ENCODE results near the gene ZKSCAN5. TPM values are rescaled to one million over a fixed set of nuclear protein-coding genes. Genes with fewer than 3 reads are reported as not detected.

Gene ZKSCAN5
- total and polyA plus RNA-seq, 2 donors (not counting 1 experiment from before 2014, with no cell fraction given), result 3.1 to 10.9 TPM

DNA sequence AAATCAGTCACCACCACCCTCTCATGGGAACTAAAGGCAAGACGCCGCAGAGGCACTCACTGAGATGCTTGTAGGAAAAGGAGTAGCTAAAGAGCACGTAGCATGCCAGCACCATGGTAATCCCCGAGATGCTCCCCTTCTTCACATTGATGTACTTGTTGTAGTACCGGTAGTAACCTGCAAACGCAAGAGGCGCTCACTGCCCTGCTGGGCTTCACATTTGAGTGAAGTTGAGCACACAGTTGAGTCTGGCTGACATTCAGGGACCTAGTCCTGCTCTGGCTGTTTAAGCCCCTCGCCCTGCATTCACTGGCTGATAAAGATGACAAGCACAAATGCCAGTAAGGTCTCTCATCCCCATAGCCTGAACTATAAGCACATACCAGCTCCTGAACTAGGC lies 45.4 kb upstream of the ZKSCAN5 start:
- H3K9ac ChIP-seq (ENCODE audit: low read length), result no peak overlapping the region
- ATAC-seq (ENCODE audit: low read depth) (peak; percentile 36), DNase-seq (no peak)
- Mint-ChIP-seq H3K27ac (no peak overlapping the region), H3K9me3 (ENCODE audit: insufficient read depth) (no peaks in the 10 kb centered on the region), H3K4me1 (peaks cover 15% of the 10 kb centered on the region), H3K27me3 (no peaks in the 10 kb centered on the region), H3K4me3 (no peak overlapping the region)
- CTCF ChIA-PET, result no interaction called here
- H4K20me1 ChIP-seq (ENCODE audit: control insufficient read depth, insufficient read depth, low read length, poor library complexity, severe bottlenecking), result peaks cover 60% of the 10 kb centered on the region
- no peaks in the 10 kb centered on the region for H3K27me3 ChIP-seq (replicated peaks in 1 of 4; ENCODE audit: control extremely low read depth in 1 of 4, control insufficient read depth in 3 of 4, insufficient read depth in 4 of 4, low read length in 3 of 4)
- POLR2A ChIA-PET, result no interaction called here
- H3K4me1 ChIP-seq (ENCODE audit: control insufficient read depth in 2 of 2, insufficient read depth in 2 of 2, low read length in 2 of 2), result peaks cover 0 to 3% of the 10 kb centered on the region in 2 donors
- H3K27ac ChIP-seq (ENCODE audit: low read length in 2 of 2), result no peak overlapping the region
- no peak overlapping the region for H3K4me3 ChIP-seq (ENCODE audit: control extremely low read depth in 1 of 5, extremely low read depth in 1 of 5, insufficient read depth in 1 of 5, low read depth in 2 of 5, low read length in 4 of 5)
- H3K9me3 ChIP-seq (ENCODE audit: control extremely low read depth in 1 of 3, control insufficient read depth in 2 of 3, insufficient read depth in 1 of 3, low read length in 2 of 3), result no peaks in the 10 kb centered on the region
- peaks cover 0 to 50% of the 10 kb centered on the region in 2 experiments for H3K36me3 ChIP-seq (replicated peaks in 1 of 2; ENCODE audit: control extremely low read depth in 1 of 2, control insufficient read depth in 1 of 2, extremely low read depth in 1 of 2, insufficient read depth in 2 of 2, low read length in 1 of 2)
- TF ChIP-seq EZH2 (IDR thresholded peaks at IDR 0.05; ENCODE audit: borderline replicate concordance, insufficient read depth, low read depth, low read length, poor library complexity, severe bottlenecking), result no peak
- TF ChIP-seq, protein P1, sequence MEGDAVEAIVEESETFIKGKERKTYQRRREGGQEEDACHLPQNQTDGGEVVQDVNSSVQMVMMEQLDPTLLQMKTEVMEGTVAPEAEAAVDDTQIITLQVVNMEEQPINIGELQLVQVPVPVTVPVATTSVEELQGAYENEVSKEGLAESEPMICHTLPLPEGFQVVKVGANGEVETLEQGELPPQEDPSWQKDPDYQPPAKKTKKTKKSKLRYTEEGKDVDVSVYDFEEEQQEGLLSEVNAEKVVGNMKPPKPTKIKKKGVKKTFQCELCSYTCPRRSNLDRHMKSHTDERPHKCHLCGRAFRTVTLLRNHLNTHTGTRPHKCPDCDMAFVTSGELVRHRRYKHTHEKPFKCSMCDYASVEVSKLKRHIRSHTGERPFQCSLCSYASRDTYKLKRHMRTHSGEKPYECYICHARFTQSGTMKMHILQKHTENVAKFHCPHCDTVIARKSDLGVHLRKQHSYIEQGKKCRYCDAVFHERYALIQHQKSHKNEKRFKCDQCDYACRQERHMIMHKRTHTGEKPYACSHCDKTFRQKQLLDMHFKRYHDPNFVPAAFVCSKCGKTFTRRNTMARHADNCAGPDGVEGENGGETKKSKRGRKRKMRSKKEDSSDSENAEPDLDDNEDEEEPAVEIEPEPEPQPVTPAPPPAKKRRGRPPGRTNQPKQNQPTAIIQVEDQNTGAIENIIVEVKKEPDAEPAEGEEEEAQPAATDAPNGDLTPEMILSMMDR (IDR thresholded peaks at IDR 0.05), result peak; percentile 30
- 91% methylated on average over 5 of the region's 8 CpGs for WGBS (ENCODE audit: insufficient coverage)
- H3K79me2 ChIP-seq (ENCODE audit: control insufficient read depth, insufficient read depth, low read length), result peaks cover 67% of the 10 kb centered on the region
- intact Hi-C loops (cut with micrococcal nuclease), result no loop called here
- no peak overlapping the region for H2AFZ ChIP-seq (ENCODE audit: insufficient read depth, low read depth, low read length, poor library complexity, severe bottlenecking)
- H3K4me2 ChIP-seq (replicated peaks; ENCODE audit: low read depth, low read length, poor library complexity, severe bottlenecking), result no peak overlapping the region

DNA sequence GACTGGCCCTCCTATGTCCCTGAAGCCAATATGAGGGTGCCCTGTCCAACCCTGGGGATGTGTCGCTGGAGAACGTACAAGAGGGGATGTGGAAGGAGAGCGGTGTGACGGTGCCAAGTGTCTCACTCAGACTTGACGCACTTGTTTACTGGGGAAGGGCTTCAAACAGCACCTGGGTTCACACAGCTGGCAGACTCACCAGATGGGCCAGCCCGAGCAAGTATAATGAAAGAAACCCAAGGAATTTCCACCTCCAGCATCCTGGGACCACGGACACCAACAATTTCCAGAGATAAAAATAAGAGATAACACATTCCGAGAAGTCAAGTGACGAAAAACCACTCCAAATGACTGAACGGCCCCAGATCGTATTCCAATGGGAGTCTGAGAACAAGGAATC lies 43.8 kb upstream of the ZKSCAN5 start:
- Mint-ChIP-seq H3K27me3 (no peaks in the 10 kb centered on the region), H3K4me3 (no peak overlapping the region), H3K9me3 (ENCODE audit: insufficient read depth) (no peaks in the 10 kb centered on the region), H3K4me1 (peaks cover 22% of the 10 kb centered on the region), H3K27ac (peak overlapping the region; percentile 53)
- peaks cover 0 to 48% of the 10 kb centered on the region in 2 experiments for H3K36me3 ChIP-seq (replicated peaks in 1 of 2; ENCODE audit: control extremely low read depth in 1 of 2, control insufficient read depth in 1 of 2, extremely low read depth in 1 of 2, insufficient read depth in 2 of 2, low read length in 1 of 2)
- H3K9me3 ChIP-seq (ENCODE audit: control extremely low read depth in 1 of 3, control insufficient read depth in 2 of 3, insufficient read depth in 1 of 3, low read length in 2 of 3), result no peaks in the 10 kb centered on the region
- intact Hi-C loops (cut with micrococcal nuclease), result no loop called here
- H3K4me3 ChIP-seq (ENCODE audit: control extremely low read depth in 1 of 5, extremely low read depth in 1 of 5, insufficient read depth in 1 of 5, low read depth in 2 of 5, low read length in 4 of 5), result no peak overlapping the region
- no peak overlapping the region for H3K9ac ChIP-seq (ENCODE audit: low read length)
- ChIA-PET POLR2A (no interaction called here), CTCF (interaction anchor here (1.0 kb wide), 2 partner anchors 14 to 21 kb away, joined by 3 read pairs; partner anchors contain the start of gene CPSF4)
- DNase-seq (no peak), ATAC-seq (ENCODE audit: low read depth) (no peak)
- WGBS (ENCODE audit: insufficient coverage), result 96% methylated on average over 10 of the region's 11 CpGs
- H4K20me1 ChIP-seq (ENCODE audit: control insufficient read depth, insufficient read depth, low read length, poor library complexity, severe bottlenecking), result peaks cover 60% of the 10 kb centered on the region
- H3K27me3 ChIP-seq (replicated peaks in 1 of 4; ENCODE audit: control extremely low read depth in 1 of 4, control insufficient read depth in 3 of 4, insufficient read depth in 4 of 4, low read length in 3 of 4), result no peaks in the 10 kb centered on the region
- peaks cover 9 to 15% of the 10 kb centered on the region in 2 donors for H3K4me1 ChIP-seq (ENCODE audit: control insufficient read depth in 2 of 2, insufficient read depth in 2 of 2, low read length in 2 of 2)
- TF ChIP-seq EZH2 (IDR thresholded peaks at IDR 0.05; ENCODE audit: borderline replicate concordance, insufficient read depth, low read depth, low read length, poor library complexity, severe bottlenecking), result no peak
- TF ChIP-seq, protein P1 (IDR thresholded peaks at IDR 0.05), result no peak
- H3K27ac ChIP-seq (ENCODE audit: low read length in 2 of 2), result no peak overlapping the region
- H2AFZ ChIP-seq (ENCODE audit: insufficient read depth, low read depth, low read length, poor library complexity, severe bottlenecking), result no peak overlapping the region
- H3K4me2 ChIP-seq (replicated peaks; ENCODE audit: low read depth, low read length, poor library complexity, severe bottlenecking), result no peak overlapping the region
- H3K79me2 ChIP-seq (ENCODE audit: control insufficient read depth, insufficient read depth, low read length), result peaks cover 79% of the 10 kb centered on the region

Data from B cell (primary cell).